OCI-LY1 (cell line): ENCODE results near the gene IGLL5.

ENCODE experiments used
- CTCF ChIP-seq: fragments of 200-600 bp; sonication (generic), shearing (Covaris generic); IDR thresholded peaks from 2 replicates; pipeline ENCODE4 v1.5.1; 2017; ENCODE audit warnings: mild to moderate bottlenecking, antibody characterized with exemption, low read length, moderate library complexity, mixed read lengths
- EZH2 ChIP-seq: fragments of 200-600 bp; sonication (generic), shearing (Covaris generic); IDR thresholded peaks from 2 replicates; pipeline ENCODE4 v1.8.0; 2017; ENCODE audit warnings: borderline replicate concordance, mixed run types, mild to moderate bottlenecking, antibody characterized with exemption, low read length, moderate library complexity, mixed read lengths

- TF ChIP-seq EZH2 (no peak), CTCF (no peak)
Measured at GRCh38 chr22:22858559-22858937, 29.1 kb upstream of the IGLL5 start.
